Panc1 (cell line): ENCODE measurements around the gene HMSD. TPM values are rescaled to one million over a fixed set of nuclear protein-coding genes. Genes with fewer than 3 reads are reported as not detected.

Experiments used
- ATAC-seq: fragments of 200-7000 bp; cut with Tn5 transposase; 2 replicates; pipeline ENCODE4 v1.9.1; 2020; ENCODE audit warnings: mild to moderate bottlenecking, moderate library complexity
- BruUV-seq: library from RNA; stranded (reverse); fragments of 400-500 nt; replicated peaks from 2 replicates; lab custom pipeline; 2021; lab: Mats Ljungman, UMichigan
- CTCF ChIA-PET: fragments of 300-600 bp; sonication (Branson Sonifier 250); formaldehyde crosslinking; loops from one replicate; lab custom pipeline; 2022; ENCODE audit warnings: antibody characterized with exemption; lab: Charles Lee
- POLR2A ChIA-PET: fragments of 300-600 bp; sonication (Branson Sonifier 250); formaldehyde crosslinking; loops from one replicate; lab custom pipeline; 2022; ENCODE audit warnings: antibody characterized with exemption; lab: Charles Lee
- DNase-seq: peaks from one replicate; pipeline ENCODE4 v3.0.0-alpha.2; 2010; ENCODE audit warnings: low read depth, low spot score
- H3K27ac ChIP-seq: 2 replicates; pipeline ENCODE4 v1.5.1; 2011; ENCODE audit warnings: mild to moderate bottlenecking, low read length, inconsistent platforms
- H3K27me3 ChIP-seq: fragments of 200-500 bp; sonication (Bioruptor generic); 2 replicates; pipeline ENCODE4 v1.6.0; 2014; ENCODE audit warnings: low read length, inconsistent platforms; ENCODE audit not compliant: control insufficient read depth, insufficient read depth
- H3K36me3 ChIP-seq: fragments of 200-500 bp; sonication (Bioruptor generic); 2 replicates; pipeline ENCODE4 v1.5.1; 2014; ENCODE audit warnings: inconsistent platforms, mild to moderate bottlenecking, low read length, moderate library complexity; ENCODE audit not compliant: control insufficient read depth, insufficient read depth
- H3K4me1 ChIP-seq: 2 replicates; pipeline ENCODE4 v1.5.1; 2011; ENCODE audit warnings: inconsistent platforms, mild to moderate bottlenecking, low read length, moderate library complexity; ENCODE audit not compliant: control insufficient read depth, insufficient read depth
- H3K4me3 ChIP-seq, 2 experiments: 2 replicates each; pipeline ENCODE4 v1.5.1; 2011 to 2012; ENCODE audit warnings: low read depth in 2 of 2, low read length in 2 of 2, mild to moderate bottlenecking in 2 of 2, inconsistent platforms in 1 of 2, moderate library complexity in 1 of 2
- H3K9me3 ChIP-seq: fragments of 200-500 bp; sonication (Bioruptor generic); 2 replicates; pipeline ENCODE4 v1.5.1; 2014; ENCODE audit warnings: low read depth, mild to moderate bottlenecking, inconsistent platforms, low read length, moderate library complexity; ENCODE audit not compliant: control insufficient read depth, insufficient read depth
- POLR2AphosphoS5 ChIP-seq: IDR thresholded peaks from 2 replicates; pipeline ENCODE4 v1.6.1; 2012; ENCODE audit warnings: mild to moderate bottlenecking, low read depth, low read length, moderate library complexity
- SIN3A ChIP-seq: IDR thresholded peaks from 2 replicates; pipeline ENCODE4 v1.6.1; 2012; ENCODE audit warnings: low read depth, mild to moderate bottlenecking, low read length, moderate library complexity, borderline replicate concordance; ENCODE audit not compliant: insufficient read depth
- TCF7L2 ChIP-seq: IDR thresholded peaks from 2 replicates; pipeline ENCODE4 v1.6.1; 2011; ENCODE audit warnings: mild to moderate bottlenecking, low read depth, low read length, inconsistent platforms
- in situ Hi-C: cut with HindIII; loops from 2 replicates; pipeline ENCODE4 v1.10.0; 2016; ENCODE audit warnings: low sequenced_read_pairs, low pct_unique_long_range_greater_than_20kb
- intact Hi-C: fragments of 100-400 bp; cut with micrococcal nuclease; formaldehyde crosslinking; loops from one replicate; pipeline ENCODE4 v1.10.0; 2022; ENCODE audit not compliant: unreplicated experiment
- total RNA-seq: library from RNA; stranded (reverse); gene quantifications from one replicate; pipeline ENCODE4 v1.2.1, GENCODE V29; 2021; ENCODE audit not compliant: unreplicated experiment
- TF ChIP-seq, protein P1 (sequence below): fragments of 450-650 bp; IDR thresholded peaks from 2 replicates; pipeline ENCODE4 v1.5.1; 2017; ENCODE audit warnings: mild to moderate bottlenecking
- TF ChIP-seq, protein P2 (sequence below), 2 experiments: IDR thresholded peaks; 2 replicates each; pipeline ENCODE4 v1.6.1; 2011 to 2012; ENCODE audit warnings: low read depth in 2 of 2, control low read depth in 1 of 2, low read length in 1 of 2, mild to moderate bottlenecking in 1 of 2, moderate library complexity in 1 of 2; ENCODE audit not compliant: insufficient read depth in 1 of 2

The HMSD gene
- total RNA-seq, 1 experiment from 2014 or later = 1.3 TPM

DNA sequence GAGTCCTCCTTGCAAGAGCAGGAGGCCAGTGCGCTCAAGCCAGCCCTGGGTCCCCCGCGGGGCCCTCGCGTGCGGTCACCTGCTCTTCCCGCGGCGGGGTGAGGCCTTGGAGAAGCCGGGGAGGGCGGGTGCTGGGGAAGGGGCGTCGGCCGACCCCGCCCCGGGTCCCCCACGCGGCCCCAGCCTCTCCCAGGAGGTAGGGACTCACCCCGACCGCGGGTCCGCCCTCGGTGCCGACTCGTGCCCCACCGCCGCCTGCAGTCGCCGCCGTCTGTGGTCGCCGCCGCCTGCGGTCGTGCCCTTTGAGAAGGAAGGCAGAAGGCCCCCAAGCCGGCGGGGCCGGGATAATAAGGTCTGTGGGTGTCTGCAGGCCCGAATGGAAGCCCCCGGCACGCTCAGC lies 53.5 kb downstream of the HMSD start:
- ChIA-PET CTCF (no interaction called here), POLR2A (no interaction called here)
- no peaks in the 10 kb centered on the region for H3K4me1 ChIP-seq
- H3K4me3 ChIP-seq = no peak overlapping the region
- no TSS peak for BruUV-seq
- in situ Hi-C loops (no loop called here), intact Hi-C loops (no loop called here)
- H3K27me3 ChIP-seq = no peaks in the 10 kb centered on the region
- H3K27ac ChIP-seq = no peak overlapping the region
- ATAC-seq (no peak), DNase-seq (no peak)
- TF ChIP-seq, protein P1, sequence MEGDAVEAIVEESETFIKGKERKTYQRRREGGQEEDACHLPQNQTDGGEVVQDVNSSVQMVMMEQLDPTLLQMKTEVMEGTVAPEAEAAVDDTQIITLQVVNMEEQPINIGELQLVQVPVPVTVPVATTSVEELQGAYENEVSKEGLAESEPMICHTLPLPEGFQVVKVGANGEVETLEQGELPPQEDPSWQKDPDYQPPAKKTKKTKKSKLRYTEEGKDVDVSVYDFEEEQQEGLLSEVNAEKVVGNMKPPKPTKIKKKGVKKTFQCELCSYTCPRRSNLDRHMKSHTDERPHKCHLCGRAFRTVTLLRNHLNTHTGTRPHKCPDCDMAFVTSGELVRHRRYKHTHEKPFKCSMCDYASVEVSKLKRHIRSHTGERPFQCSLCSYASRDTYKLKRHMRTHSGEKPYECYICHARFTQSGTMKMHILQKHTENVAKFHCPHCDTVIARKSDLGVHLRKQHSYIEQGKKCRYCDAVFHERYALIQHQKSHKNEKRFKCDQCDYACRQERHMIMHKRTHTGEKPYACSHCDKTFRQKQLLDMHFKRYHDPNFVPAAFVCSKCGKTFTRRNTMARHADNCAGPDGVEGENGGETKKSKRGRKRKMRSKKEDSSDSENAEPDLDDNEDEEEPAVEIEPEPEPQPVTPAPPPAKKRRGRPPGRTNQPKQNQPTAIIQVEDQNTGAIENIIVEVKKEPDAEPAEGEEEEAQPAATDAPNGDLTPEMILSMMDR = no peak
- TF ChIP-seq TCF7L2 (no peak), POLR2AphosphoS5 (no peak), SIN3A (no peak)
- TF ChIP-seq, protein P2, sequence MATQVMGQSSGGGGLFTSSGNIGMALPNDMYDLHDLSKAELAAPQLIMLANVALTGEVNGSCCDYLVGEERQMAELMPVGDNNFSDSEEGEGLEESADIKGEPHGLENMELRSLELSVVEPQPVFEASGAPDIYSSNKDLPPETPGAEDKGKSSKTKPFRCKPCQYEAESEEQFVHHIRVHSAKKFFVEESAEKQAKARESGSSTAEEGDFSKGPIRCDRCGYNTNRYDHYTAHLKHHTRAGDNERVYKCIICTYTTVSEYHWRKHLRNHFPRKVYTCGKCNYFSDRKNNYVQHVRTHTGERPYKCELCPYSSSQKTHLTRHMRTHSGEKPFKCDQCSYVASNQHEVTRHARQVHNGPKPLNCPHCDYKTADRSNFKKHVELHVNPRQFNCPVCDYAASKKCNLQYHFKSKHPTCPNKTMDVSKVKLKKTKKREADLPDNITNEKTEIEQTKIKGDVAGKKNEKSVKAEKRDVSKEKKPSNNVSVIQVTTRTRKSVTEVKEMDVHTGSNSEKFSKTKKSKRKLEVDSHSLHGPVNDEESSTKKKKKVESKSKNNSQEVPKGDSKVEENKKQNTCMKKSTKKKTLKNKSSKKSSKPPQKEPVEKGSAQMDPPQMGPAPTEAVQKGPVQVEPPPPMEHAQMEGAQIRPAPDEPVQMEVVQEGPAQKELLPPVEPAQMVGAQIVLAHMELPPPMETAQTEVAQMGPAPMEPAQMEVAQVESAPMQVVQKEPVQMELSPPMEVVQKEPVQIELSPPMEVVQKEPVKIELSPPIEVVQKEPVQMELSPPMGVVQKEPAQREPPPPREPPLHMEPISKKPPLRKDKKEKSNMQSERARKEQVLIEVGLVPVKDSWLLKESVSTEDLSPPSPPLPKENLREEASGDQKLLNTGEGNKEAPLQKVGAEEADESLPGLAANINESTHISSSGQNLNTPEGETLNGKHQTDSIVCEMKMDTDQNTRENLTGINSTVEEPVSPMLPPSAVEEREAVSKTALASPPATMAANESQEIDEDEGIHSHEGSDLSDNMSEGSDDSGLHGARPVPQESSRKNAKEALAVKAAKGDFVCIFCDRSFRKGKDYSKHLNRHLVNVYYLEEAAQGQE (IDR thresholded peaks at IDR 0.05; ENCODE audit: insufficient read depth in 1 of 2, low read depth in 2 of 2, low read length in 1 of 2) = no peak
- no peaks in the 10 kb centered on the region for H3K36me3 ChIP-seq
- no peaks in the 10 kb centered on the region for H3K9me3 ChIP-seq

DNA sequence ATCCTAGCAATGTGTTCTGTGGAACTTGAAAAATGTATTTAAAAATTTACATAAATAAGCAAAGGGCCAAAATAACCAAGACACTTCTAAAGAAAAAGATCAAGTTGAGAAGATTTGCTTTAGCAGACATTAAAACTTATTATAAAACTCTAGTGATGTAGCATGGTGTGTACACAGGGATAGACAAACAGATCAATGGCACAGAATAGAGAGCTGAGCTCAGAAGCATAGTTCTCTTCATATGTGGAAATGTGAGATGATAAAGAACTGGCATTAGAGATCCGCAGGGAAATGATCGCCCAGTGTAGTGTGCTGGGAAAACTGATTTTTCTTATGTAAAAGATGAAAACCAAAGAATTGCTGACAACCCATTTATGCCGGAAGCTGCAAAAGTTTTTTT lies 60.2 kb downstream of the HMSD start:
- H3K4me1 ChIP-seq = no peaks in the 10 kb centered on the region
- BruUV-seq = no TSS peak
- H3K36me3 ChIP-seq = no peaks in the 10 kb centered on the region
- TF ChIP-seq SIN3A (no peak), POLR2AphosphoS5 (no peak), TCF7L2 (no peak)
- TF ChIP-seq, protein P2 (IDR thresholded peaks at IDR 0.05; ENCODE audit: insufficient read depth in 1 of 2, low read depth in 2 of 2, low read length in 1 of 2) = no peak
- TF ChIP-seq, protein P1 = no peak
- H3K27me3 ChIP-seq = no peaks in the 10 kb centered on the region
- DNase-seq = no peak
- intact Hi-C loops = no loop called here
- in situ Hi-C loops = no loop called here
- H3K27ac ChIP-seq = no peak overlapping the region
- no peak overlapping the region for H3K4me3 ChIP-seq
- H3K9me3 ChIP-seq = no peaks in the 10 kb centered on the region
- ATAC-seq = no peak
- POLR2A ChIA-PET = no interaction called here
- CTCF ChIA-PET = no interaction called here

Other genes starting within 250 kb of the HMSD start
- gene SERPINB11, start 246.3 kb upstream of the HMSD start, total RNA-seq = not detected
- not detected for gene SERPINB7, start 173.9 kb upstream of the HMSD start, total RNA-seq
- gene SERPINB2, start 61.6 kb upstream of the HMSD start, total RNA-seq = not detected
- gene SERPINB10, start 41.3 kb upstream of the HMSD start, total RNA-seq = not detected
- gene SERPINB8, start 20.8 kb downstream of the HMSD start, total RNA-seq = 2.0 TPM
- gene LINC00305, start 199.8 kb downstream of the HMSD start, total RNA-seq = not detected